Astrocyte (in vitro differentiated cells and primary cell): Measurements from ENCODE around the gene UFD1.

ENCODE experiments used
- CTCF ChIP-seq: IDR thresholded peaks from 2 replicates; pipeline ENCODE4 v1.5.1; 2011; ENCODE audit warnings: low read depth, mild to moderate bottlenecking, inconsistent platforms, low read length, moderate library complexity; ENCODE audit not compliant: insufficient read depth
- EZH2 ChIP-seq: IDR thresholded peaks from 2 replicates; pipeline ENCODE4 v1.6.1; 2012; ENCODE audit warnings: mild to moderate bottlenecking, low read length, inconsistent platforms; ENCODE audit not compliant: insufficient read depth

- TF ChIP-seq CTCF (no peak), EZH2 (no peak)
These were observed 24.9 kb upstream of the UFD1 start for GRCh38 chr22:19503869-19504268.
